ENCODE data around the gene THAP11.

DNA sequence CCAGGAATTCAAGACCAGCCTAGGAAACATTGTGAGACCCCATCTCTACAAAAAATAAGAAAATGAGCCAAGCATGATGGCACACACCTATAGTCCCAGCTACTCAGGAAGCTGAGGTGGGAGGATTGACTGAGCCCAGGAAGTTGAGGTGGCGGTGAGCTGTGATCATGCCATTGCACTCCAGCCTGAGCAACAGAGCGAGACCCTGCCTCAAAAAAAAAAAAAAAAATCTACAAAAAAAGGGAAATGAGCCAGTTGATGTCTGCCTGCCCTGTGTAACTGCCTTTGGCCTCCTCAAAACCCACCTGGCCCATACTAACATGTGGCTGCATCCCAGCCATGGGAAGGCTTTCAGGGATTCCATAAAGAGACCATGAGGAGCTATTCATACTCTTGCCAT, 40.2 kb upstream of the THAP11 start:
- TF ChIP-seq GATA3 (IDR thresholded peaks at IDR 0.05; ENCODE audit: low read depth, low read length) = no peak
- no peak for TF ChIP-seq GATA2 (IDR thresholded peaks at IDR 0.05; ENCODE audit: low read depth, low read length)

Data from SH-SY5Y (cell line).